HG03378 (cell line): Measurements from ENCODE around the gene AIG1.
"Not testable (repeated sequence)": the region's sequence is repeated elsewhere in the genome, so short reads cannot be mapped to it uniquely, and the experiment has no call there.

Experiments used
- ATAC-seq: cut with Tn5 transposase; IDR thresholded peaks from one replicate; pipeline ENCODE4 v1.9.1; 2021; ENCODE audit warnings: mild to moderate bottlenecking, moderate library complexity; ENCODE audit not compliant: unreplicated experiment

Gene AIG1

GRCh38 chr6:143223895-143224294 is 163.2 kb downstream of the AIG1 start:
- no peak for ATAC-seq

DNA sequence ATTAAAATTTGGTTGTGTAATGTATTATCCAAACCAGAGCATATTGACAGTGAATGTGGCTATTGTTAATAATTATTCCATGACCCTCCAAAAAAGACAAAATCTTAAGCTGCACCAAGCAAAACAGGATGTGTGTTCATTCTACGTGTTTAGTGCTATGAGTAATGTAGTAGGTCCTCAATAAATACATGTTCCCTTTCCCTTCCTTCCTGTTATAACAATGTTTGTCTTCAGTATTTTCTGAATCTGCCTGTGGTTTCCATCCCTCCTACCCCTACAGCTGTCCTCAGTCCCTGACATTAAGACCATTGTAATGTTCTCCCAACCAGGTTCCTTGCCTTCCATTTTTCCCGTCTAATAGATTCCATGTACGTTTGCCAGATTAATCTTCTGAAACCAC is 163.8 kb downstream of the AIG1 start:
- ATAC-seq: no peak

DNA sequence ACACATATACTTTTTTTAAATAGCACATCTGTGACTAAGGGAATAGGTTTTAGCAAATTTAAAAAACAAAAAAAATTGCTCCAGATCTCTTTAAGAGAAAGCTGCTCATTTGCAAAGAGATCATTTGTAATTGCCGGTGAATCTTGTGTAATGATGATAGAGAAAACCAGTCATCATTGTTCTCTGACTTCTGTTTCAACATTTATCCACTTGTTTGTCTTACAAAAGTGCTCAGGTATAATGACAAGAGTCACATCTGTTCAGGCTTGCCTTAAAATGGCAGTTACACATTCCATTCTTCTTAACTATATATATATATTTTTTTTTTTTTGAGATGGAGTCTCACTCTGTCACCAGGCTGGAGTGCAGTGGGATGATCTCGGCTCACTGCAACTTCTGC is 165.2 kb downstream of the AIG1 start:
- ATAC-seq: no peak

DNA sequence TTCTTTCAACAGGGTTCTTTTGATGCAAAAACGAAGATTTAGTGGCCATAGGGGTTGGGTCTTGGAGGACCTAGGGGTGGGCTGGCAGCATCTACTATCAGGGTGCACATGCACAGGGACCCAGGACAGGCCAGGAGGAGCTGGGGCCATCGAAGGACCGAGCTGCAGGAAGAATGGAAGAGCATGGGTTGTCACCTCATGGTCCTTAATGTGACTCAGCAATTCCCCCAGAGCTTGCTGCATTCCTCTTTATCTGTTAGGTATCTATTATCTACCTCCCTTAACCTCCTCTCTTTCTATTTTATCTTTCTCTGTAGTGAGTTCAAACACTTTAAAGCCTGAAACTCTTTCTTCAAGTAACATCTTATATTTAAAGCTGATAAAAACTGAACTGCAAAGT is 167.0 kb downstream of the AIG1 start:
- no peak for ATAC-seq

GRCh38 chr6:143229400-143229799 is 168.7 kb downstream of the AIG1 start:
- ATAC-seq: no peak

DNA sequence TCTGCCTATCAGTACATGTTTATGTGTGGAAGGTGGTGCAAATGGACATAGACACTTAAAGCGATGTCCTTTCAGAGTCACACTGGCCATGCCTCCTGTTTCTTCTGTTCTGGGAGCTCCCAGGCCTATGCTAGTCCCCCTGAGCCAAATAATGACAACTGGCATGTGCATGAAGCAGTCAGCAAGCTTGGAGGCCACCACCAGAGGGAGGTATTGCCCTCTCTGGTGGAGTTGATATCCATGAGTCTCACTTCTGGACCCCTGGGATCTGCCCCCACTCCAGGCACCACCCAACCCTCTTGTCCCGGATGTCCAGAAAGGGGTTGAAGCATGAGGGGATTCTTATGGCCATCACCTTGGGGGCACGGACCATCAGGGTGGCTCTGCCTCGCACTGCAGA is 172.2 kb downstream of the AIG1 start:
- ATAC-seq: peak; percentile 55

- ATAC-seq: no peak
These were observed 173.0 kb downstream of the AIG1 start for GRCh38 chr6:143233554-143234285.

- ATAC-seq: no peak
These were observed 174.0 kb downstream of the AIG1 start for GRCh38 chr6:143234734-143235133.

DNA sequence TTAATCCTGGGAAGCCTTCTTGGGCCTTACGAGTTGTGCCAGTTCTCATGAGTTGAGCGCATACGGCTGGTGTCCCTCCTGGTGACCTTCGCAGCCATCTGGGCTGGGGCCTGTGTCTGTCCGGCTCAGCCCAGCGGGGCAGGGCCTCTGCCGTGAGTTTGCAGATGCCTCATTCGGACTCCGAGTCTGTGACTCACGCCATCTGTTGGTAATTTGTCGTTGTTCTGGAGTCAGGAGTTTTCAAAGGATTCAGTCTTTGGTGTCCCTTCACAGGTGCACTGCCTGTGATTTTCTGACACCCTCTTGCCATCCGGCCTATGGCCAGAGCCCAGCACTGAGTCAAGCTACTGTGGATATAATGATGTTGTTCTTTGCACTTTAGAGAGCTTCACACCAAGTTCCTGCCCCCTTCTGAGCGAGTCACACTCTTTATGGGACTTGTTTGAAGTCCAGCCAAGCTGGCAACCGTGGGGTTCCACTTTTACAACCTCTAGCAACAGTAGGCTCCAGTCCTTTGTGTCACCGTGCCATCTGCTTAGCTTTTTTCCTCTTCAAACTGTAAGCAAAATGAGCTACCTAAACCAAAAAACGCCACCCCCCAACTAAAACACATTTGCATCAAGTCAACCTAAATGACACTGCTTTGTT is 175.6 kb downstream of the AIG1 start:
- ATAC-seq: no peak

DNA sequence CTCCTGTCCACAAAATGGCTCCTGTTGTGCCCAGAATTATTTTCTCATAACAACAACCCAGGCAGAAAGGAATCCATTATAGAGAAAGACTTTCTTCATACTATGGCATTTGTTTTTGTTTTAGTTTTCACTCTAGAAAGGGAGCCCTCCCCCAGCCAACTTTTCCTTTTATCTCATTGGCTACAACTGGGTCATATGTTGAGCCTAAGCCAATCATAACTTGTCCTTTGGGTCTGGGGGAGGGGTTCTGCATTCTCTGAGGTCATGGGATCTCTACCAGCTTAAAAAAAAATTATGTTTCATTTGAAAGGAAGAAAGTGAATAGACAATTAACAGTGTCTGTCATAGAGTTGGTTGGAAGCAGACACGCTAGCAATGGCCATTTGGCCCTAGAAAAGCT is 177.6 kb downstream of the AIG1 start:
- ATAC-seq: no peak

- no peak for ATAC-seq
These were observed 180.4 kb downstream of the AIG1 start for GRCh38 chr6:143241111-143241510.

DNA sequence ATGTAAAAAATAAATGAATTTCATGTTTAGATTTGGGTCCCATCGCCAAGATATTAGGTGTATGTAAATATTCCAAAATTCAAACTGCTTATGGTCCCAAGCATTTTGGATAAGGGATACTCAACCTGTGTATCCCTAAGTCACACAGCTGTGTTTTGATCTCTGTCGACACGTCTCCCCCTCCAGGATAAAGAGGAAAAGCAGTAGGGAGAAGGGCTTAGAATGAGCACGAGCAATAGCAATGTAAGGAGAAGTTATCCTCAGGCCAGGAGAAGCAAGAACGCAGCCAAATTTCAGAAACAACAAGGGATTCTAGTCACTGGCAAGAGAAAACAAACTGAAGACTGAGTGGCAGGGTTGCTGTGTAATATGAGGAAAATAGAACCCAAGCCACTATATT is 181.2 kb downstream of the AIG1 start:
- no peak for ATAC-seq

GRCh38 chr6:143243786-143244185 is 183.1 kb downstream of the AIG1 start:
- no peak for ATAC-seq

- no peak for ATAC-seq
These were observed 185.0 kb downstream of the AIG1 start for GRCh38 chr6:143245656-143246055.

DNA sequence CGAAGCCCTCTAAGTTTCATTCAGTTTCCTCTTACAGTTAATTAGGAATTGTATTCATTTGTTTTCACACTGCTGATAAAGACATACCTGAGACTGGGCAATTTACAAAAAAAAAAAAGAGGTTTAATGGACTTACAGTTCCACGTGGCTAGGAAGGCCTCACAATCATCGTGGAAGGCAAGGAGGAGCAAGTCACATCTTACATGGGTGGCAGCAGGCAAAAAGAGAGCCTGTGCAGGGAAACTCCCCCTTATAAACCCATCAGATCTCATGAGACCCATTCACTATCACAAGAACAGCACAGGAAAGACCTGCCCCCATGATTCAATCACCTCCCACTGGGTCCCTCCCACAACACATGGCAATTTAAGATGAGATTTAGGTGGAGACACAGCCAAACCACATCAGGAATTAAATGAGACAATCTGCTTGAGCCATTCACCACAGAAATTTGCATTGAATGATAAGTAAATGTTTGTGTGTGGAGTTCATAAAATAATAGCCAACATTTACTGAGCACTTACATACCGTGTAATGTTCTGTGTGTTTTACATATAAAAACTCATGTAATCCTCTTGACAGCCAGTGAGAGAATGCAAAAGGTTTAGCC is 185.6 kb downstream of the AIG1 start:
- not testable (repeated sequence) for ATAC-seq

GRCh38 chr6:143247586-143247985 is 186.9 kb downstream of the AIG1 start:
- ATAC-seq: no peak

GRCh38 chr6:143248359-143248758 is 187.7 kb downstream of the AIG1 start:
- no peak for ATAC-seq

GRCh38 chr6:143251288-143251687 is 190.6 kb downstream of the AIG1 start:
- no peak for ATAC-seq

DNA sequence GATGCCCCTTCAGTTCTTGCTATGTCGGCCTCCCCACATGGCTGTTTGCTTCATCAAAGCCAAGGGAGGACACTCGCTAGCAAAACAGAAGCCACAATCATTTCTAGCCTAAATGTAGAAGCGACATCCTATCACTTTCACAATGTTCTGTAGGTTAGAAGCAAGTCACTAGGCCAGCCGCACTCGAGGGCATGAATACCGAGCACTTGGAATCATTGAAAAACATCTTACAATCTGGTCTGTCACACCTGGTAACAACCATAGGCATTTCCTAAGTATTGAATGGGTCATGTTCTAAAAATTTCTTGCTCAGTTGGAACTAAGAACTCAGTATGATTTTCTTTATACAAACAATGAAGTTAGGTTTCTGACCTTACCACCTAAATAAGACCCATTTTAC is 192.3 kb downstream of the AIG1 start:
- no peak for ATAC-seq

GRCh38 chr6:143253586-143253985 is 192.9 kb downstream of the AIG1 start:
- ATAC-seq: no peak

DNA sequence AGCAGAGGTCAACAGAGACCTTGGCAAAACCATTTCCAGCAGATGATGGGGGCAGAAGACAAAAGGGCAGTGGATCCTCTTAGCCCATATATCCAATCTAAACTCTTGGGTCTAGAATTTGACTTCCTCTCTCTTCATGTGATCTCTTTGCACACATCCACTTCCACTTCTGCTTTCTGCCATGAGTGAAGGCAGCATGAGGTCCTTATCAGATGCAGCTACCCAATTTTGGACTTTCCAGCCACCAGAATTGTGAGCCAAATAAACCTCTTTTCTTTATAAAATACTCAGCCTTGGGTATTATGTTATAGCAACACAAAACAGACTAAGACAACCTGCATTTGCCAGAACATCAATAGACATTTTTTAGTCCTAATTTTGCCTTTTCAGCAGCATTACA is 198.3 kb downstream of the AIG1 start:
- ATAC-seq: no peak

DNA sequence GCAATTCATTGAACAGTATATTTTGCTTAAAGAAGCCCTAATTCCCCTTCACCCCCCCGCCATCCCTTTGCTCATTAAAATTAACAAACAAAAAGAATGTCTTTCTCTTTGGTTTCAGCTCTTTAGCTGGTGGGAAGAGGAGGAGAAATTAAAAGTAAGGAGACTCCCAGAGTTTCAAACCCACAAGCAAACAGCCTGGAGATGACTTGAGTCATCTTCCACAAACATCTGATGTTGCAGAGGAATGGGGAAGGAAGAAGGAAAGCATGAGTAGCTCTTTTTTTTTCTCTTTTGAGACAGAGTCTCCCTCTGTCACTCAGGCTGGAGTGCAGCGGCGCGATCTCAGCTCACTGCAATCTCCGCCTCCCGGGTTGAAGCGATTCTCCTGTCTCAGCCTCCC is 200.2 kb downstream of the AIG1 start:
- ATAC-seq: no peak
